HPDE6-E6E7 (cell line): ENCODE results near the gene TM9SF2.

Source experiments
- DNase-seq: peaks from one replicate; pipeline ENCODE4 v3.0.0; 2011; ENCODE audit warnings: missing footprints; ENCODE audit errors: extremely low spot score

TM9SF2 gene

DNA sequence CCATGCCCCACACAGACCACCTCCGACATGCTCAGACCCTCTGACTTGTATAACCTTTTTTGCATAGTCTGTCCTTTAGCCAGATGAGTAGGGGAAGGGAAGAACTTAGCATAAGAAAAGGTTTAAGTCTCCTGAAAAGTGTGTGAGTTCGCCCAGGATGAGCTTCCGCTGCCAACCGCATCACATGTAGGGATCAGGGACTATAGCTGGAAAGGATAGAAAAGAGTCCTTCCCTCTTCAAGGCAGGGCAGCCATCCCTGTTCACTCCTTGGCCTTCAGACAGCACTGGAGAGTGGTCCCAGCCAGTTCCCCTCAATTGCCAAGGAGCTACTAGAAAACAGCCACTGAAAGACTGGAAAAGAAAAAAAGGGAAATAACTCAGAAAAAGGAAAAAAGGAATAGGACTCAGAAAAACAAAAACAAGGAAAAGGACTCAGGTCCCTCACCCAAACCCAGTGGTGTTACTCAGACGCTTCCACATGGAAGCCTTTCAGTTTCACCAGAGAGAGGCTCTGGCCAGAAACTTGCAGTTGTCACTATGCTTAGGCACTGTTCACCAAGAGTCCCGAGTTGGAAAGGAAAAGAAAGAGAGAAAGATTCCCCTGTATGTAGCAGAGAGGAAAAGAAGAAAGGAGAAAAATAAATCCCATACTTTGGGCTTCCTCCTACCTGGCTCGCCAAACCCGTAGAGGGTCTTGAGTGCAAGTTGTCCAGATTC is 5.6 kb upstream of the TM9SF2 start:
- DNase-seq, result no peak

DNA sequence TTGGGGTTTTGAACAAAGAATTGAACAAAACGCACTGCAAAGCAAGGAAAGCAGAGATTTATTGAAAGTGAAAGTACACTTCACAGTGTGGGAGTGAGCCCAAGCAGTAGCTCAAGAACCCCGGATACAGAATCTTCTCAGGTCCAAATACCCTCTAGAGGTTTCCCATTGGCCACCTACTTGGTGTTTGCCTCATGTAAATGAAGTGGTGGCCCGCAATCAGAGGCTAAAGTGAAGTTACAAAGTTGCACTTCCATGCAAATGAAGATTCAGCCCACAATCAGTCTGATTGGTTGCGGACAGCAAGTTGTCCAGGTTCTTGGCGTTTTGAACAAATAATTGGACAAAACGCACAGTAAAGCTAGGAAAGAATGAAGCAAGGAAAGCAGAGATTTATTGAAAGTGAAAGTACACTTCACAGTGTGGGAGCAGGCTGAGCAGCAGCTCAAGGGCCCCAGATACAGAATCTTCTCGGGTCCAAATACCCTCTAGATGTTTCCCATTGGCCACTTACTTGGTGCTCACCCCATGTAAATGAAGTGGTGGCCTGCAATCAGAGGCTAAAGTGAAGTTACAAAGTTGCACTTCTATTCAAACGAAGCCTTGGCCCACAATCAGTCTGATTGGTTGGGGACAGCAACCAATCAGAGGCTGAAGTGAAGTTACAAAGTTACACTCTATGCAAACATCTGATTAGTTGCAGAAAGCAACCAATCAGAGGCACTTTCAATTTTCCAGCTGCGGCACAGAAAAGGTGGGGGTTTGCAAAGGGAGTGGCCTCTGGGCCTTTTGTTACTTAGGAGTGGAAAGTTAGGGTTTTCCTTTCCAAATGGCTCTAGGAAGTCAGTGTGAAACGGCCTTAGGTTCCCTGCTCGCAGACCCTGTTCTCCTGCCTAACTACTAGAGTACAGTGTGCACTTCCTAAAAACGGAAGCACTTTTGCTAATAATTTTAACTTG is 4.8 kb upstream of the TM9SF2 start:
- DNase-seq, result no peak

DNA sequence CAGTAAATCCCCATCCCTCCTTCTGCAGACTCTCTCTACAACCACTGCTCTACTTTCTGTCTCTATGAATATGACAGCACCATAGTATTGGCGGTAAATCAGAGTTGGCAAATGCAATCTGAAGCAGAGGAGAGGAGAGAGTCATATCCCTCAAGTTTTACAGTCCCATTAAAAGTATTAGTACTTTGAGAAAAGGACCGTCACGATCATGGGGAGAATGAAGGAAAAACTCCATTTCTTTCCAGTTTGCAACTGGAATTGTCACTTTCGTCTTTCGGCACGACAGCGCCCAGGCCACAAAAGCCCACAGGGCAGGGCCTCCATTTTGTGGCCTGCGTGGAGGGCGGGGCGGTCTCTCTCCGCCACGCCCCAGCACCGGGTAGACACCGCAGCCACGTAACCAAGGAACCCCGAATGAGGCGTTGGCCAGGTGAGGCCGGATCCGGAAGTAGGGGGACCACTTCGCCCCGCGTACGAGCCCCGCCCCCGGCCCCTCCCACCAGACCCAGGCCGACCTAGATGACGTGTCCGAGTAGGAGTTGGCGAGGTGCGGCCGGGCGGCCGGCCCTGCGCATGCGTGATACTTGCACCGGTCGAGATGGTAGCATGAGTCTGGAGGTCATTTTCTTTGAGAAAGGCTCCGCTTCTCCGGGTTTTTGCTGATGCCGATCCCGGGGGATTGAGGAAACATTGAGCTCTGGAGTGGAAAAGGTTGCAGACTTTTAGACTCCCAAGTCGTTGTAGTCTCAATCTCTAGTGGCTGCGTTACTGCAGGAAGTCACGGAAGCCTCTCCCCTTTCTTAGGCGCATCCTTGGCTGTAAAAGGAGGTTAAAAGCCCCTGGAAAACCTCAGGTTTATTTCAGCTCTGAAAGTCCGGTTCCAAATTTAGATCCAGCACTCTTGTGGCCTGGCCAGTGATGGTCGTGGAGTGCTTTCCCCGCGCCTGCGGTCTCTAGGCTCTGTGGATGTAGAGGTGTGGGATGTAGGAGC is 2.8 kb upstream of the TM9SF2 start:
- DNase-seq, result peak; percentile 98

DNA sequence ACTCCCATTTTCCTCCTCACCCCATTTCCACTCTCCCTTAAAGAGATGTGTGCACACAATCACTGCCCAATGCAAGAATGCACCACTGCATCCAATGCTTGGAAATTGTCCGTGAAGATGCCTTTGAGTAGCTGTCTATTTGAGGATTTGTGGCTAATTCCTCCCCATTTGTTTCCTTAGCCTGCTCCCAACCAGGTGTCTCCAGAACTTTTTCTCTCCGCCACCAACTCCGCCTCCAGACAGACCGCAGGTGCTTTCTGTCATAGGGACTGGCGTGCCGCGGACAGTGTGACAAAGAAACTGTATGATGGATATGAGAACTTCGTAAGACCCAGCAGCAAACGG is 461 bp upstream of the TM9SF2 start:
- DNase-seq, result no peak

DNA sequence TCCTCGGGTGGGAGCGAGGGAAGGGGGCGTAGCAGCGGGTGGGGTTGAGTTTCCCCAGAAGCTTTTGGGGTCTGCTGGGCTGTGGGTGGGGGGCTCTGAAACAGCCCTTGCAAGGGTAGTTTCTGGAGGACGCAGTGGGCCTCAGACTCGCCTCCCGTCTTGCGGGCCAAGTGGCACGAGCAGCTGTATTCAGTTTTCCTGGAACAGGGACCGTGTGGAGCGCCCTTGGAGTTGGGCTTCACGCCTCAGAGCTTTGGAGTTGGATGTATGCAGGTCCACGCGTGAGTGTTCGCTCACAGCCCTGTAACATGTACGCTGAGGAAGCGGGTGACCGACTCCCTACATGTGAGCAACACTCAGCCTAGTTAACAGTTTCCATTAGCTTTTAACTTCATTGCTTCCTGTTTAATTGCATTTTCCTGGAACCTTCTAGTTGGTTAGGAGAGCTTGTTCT is 603 bp downstream of the TM9SF2 start:
- DNase-seq, result no peak

DNA sequence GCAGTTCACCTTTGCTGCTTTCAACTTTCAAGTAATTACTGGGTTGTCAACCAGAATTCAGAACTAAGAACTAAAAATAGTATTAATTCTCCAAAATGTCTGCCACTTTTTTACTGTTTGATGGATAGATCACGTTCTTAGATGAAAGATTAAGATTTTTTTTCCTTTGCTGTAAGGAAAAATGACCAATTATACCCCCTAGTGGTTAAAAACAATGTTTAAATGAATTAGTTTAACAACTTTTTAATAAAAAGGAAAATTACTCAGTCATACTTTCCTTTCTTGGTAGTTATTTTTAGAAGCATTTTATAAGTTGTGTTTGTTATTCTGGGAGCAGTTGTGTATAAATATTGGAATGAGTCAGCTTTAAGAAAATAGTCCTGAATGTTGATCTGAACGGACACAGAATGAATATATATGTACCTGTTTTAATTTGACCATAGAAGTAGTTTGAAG is 4.6 kb downstream of the TM9SF2 start:
- no peak for DNase-seq

DNA sequence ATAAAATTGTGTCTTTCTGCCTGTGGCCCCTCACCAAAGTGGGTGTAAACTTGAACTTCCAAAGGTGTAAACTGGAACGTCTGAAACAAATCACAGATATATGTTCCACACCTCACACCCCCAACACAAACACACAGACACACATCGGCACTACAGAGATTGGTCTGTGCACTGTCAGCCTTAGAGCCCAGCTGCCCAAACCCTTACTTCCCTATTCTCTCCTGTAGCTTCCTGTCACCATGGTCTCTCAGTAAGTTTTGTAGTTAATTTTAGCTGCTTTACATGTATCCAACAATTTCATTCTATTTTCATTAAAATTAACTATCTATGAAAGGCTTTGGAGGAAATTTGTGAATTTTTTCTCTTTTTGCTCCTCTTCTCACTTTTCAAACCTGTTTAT is 5.4 kb downstream of the TM9SF2 start:
- no peak for DNase-seq

DNA sequence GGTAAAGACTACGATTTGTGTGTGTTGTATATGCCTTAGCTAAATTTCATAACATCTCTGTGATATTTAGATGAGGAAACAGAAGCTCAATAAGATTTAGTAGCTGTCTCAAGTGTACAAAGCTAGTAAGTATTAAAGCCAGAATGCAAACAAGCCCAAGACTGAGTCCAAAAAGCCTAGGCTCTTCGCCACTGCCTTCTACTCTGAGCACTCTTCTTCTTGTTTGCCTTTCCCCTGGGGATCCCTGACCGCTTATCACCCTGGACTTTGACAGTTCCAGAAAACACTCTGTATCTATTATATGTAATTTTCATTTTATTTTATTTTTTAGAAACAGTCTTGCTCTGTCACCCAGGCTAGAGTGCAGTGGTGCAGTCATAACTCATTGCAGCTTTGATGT is 5.8 kb downstream of the TM9SF2 start:
- no peak for DNase-seq

DNA sequence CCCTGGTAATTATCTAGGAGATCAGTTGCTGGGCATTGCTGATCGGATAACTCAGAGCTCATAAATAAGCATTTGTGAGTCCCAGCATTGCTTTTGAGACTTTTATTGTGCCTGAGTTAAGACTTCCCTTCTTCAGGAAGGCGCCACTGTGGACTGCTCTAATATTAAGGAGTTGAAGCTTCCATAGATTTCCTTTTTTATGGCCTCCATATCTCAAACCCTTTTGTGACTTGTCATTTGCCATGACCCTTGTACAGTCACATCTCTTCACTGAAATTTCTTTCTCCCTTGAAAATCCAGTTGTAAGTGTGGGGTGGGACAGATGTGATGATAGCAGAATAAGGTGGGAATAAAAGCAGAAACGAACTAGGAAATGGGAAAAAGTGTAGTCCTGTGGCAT is 6.3 kb downstream of the TM9SF2 start:
- no peak for DNase-seq

DNA sequence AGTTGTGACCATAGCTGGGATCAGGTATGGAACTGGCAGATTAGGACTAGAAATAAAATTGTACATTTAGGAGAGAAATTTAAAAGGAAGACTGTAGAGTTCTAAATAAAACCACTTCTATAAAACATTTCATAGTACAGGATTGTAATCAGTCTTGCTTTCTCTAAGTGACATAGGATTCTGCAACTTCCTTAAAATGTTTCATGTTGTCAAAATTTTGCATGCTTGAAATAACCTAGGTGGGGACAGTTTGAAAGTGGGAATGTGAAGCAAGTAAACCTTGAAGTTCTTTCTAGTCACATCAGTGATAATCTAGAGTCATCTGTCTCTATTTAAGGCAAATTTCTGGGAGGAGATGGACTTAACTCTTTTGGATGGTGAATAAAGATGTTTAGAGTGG is 6.7 kb downstream of the TM9SF2 start:
- DNase-seq, result no peak

DNA sequence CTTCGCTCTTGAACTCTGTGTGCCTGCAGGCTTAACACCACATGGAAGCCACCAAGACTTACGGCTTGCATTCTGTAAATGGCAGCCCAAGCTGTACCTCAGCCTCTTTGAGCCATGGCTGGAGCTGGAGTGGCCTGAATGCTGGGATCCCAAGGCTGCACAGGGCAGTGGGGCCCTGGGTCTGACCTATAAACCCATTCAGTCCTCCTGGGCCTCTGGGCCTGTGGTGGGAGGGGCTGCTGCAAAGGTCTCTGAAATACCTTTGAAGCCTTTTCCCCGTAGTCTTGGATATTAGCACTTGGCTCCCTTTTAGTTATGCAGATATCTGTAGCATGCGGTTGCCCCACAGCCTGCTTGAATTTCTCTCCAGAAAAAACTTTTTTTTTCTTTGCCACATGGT is 8.2 kb downstream of the TM9SF2 start:
- DNase-seq, result no peak

DNA sequence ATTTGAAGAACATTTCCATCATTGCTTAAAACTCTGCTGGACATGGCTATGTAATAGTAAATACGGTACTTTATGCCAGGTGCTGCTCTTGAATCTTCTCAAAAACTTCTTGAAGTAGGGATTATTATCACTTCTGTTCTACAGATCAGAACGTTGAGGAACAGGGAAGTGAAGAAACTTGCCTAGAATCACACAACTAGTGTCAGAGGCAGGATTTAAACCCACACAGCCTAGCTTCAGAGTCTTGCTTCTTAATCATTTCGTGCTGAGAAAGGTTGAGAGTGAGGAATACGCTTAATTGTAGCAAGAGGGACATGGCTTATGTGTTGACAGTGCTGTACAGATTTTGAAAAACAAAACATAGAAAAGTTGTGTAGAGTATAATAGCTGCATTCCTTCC is 13.5 kb downstream of the TM9SF2 start:
- DNase-seq, result no peak

DNA sequence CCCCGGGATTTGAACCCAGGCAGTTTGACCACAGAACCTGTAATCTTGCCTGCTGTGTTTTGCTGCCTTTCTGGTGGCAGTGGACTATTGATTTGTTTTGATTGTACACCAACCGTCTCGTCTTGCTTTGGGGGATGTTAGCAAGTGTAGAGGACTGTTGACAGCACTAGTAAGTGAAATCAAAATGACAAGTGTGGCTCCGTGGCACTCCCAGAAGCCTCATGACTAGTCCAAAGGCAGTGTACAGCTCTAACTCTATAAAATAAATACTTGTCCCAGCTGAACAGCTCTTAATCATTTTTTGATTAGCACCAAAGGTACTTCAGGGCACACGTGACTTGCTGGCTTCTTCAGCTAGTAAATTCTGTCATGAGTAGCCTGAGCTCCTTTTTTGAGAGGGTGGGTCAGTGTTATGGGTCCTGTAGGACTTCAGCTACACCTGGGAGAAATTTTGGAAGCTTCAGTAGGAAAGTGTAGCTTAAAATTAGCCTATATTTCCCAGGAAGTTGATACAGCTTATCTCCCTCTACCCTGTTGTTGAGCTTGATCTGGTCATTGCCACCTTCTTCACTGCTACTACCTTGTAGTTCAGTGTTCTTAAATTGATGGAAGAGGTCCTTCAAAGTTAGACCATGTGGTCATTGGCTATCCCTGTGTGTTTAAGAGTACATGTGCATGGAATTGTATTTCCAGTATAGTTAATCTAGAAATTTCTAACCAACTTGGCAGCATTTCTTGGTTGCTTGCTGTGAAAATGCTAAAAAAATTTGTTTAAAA is 15.1 kb downstream of the TM9SF2 start:
- DNase-seq, result no peak

DNA sequence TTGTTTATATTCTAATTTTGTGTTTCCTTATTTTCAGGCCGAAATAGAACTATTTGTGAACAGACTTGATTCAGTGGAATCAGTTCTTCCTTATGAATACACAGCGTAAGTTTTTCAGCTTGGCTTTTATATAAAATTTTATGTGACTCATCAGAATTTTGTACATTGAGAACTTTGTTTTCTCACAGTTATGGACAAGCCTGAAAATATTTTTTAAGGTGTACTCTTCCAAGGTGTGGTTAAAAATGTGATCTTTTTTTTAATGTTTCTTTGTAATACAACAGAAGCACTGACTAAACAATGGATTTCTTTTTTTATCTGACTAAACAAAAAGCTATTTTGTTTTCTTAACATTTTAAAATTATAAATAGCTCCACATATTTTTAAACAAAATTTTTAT is 16.3 kb downstream of the TM9SF2 start:
- DNase-seq, result no peak

DNA sequence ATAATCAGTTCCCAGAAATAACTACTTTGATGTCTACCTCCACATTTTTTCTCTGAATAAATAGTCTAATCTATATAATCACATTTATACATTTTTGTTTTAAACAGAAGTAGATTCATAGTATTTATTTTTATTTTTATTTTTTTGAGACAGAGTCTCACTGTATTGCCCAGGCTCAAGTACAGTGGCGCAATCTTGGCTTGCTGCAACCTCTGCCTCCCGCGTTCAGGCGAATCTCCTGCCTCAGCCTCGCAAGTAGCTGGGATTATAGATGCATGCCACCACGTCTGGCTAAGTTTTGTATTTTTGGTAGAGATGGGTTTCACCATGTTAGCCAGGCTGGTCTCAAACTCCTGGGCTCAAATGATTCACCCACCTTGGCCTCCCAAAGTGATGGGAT is 16.7 kb downstream of the TM9SF2 start:
- DNase-seq, result no peak

DNA sequence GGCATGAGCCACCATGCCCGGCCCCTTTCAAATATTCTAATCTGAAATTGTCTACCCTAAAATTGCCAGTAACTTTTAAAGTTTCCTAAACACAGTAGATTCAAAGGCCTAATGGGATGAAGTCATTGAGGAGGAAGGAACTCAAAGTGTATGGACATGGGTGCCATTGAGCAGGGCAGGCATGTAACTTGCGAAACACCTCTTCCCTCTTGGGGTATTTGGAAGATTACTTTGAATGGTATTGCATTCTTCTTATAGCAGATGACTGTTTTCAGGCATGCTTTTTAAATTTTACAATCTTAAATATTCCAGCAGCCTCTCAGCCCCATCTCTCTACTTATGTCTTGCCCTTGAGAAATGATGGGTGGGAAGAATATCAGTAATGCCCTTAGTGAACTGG is 21.0 kb downstream of the TM9SF2 start:
- no peak for DNase-seq

DNA sequence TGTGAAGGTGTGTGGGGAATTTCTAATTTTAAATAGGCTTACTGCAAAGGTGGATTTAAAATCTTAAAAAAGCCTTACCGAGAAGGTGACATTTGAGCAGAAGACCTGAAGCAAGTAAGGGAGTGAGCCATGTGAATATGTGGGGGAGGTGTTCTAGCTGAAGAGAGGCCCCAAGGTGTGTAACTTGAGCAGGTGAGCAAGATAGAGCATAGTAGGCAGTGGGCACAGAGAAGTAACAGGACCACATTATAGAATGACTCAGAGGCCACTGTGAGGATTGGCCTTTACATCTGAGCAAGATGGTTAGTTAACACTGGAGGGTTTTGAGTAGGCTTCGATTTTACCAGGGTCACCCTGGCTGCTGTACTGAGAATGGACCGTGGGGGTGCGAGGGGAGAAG is 22.6 kb downstream of the TM9SF2 start:
- DNase-seq, result no peak

DNA sequence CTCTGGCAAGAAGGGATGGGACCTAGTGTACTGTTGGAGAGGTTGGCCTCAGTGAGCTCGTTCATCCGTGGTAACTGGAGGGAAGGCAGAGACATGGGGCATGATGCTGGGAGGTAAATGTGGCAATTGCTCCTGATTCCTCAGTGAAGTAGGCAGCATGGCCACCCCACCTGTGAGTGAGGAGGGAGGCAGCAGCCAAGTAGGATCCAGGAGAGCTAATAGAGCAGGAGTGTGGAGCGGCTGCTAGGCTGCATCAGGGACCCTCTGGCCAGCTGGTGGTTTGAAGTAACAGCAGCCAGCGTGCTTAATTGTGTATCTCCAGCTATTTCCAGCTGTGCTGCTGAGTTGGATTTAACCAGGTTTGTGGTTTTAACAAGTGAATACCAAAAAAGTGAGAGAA is 24.7 kb downstream of the TM9SF2 start:
- no peak for DNase-seq

DNA sequence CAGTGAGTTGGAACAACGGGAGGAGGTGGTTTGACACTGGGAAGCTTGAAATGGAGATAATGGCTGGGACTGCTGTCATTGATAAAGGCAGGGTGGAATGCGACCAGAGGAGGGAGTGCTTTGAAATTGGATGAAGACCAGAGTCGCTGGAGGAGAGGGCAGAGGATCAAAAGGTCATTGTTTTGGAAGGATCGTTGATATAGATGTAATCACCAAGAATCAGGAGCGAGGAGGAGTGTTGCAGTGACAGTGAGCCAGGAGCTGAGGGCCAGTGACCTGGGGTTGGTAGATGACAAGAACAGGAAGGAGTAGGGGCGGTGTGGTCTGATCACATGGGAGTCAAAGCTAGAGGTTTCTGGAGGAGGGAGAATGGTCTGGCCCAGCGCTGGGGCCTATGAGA is 25.3 kb downstream of the TM9SF2 start:
- DNase-seq, result no peak

DNA sequence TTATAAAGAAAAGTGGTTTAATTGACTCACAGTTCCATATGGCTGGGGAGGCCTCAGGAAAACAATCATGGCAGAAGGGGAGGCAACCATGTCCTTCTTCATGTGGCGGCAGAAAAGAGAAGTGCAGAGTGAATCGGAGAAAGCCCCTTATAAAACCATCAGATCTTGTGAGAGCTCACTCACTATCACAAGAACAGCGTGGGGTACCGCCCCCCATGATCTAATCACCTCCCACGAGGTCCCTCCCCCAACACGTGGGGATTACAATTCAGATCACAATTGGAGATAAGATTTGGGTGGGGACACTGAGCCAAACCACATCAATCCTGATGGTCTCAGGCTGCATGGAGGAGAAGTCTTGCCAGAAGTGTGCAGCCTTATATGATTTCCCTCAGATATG is 26.0 kb downstream of the TM9SF2 start:
- no peak for DNase-seq

DNA sequence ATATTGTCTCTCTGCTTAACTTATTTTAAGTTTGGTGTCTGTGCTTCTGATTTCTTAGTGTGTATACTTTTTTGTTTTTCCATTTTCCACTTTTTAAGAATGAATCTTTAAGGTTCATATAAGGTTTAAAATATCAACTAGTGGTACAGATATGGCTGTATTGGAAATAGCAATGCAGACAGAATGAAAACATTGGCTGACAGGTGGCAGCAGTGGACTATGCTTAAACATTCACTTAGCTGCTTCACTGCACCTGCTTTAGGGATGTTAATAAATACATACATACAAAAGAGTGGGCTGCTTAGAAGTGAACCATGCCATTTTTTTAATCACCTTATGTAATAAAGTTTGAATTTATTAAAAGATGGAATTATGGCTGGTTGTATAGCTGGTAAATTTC is 27.3 kb downstream of the TM9SF2 start:
- no peak for DNase-seq
